ENCODE results near the gene OR2H1.

DNA sequence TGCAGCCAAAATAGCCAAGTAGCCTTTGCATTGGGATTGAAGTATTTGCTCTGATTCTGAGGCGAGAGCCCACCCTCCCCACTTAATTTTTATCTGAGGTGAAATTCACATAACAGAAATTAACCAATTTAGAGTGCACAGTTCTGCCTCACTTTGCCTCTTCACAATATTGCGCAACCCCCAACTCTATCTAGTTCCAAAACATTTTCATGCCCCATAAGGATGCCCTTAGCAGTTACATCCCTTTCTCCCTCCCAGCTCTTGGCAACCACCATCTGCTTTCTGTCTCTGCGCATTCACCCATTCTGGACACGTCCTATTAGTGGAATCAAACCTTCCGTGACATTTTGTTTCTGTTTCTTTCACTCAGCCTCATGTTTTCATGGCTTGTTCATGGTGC is 21.8 kb downstream of the OR2H1 start:
- no peak for TF ChIP-seq EZH2 (IDR thresholded peaks at IDR 0.05; ENCODE audit: borderline replicate concordance, low read depth, low read length, severe bottlenecking)
- TF ChIP-seq, protein P1, sequence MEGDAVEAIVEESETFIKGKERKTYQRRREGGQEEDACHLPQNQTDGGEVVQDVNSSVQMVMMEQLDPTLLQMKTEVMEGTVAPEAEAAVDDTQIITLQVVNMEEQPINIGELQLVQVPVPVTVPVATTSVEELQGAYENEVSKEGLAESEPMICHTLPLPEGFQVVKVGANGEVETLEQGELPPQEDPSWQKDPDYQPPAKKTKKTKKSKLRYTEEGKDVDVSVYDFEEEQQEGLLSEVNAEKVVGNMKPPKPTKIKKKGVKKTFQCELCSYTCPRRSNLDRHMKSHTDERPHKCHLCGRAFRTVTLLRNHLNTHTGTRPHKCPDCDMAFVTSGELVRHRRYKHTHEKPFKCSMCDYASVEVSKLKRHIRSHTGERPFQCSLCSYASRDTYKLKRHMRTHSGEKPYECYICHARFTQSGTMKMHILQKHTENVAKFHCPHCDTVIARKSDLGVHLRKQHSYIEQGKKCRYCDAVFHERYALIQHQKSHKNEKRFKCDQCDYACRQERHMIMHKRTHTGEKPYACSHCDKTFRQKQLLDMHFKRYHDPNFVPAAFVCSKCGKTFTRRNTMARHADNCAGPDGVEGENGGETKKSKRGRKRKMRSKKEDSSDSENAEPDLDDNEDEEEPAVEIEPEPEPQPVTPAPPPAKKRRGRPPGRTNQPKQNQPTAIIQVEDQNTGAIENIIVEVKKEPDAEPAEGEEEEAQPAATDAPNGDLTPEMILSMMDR (IDR thresholded peaks at IDR 0.05; ENCODE audit: borderline replicate concordance, extremely low read depth, low read length, poor library complexity, severe bottlenecking), result no peak
